ENCODE data around the gene KRT35.

DNA sequence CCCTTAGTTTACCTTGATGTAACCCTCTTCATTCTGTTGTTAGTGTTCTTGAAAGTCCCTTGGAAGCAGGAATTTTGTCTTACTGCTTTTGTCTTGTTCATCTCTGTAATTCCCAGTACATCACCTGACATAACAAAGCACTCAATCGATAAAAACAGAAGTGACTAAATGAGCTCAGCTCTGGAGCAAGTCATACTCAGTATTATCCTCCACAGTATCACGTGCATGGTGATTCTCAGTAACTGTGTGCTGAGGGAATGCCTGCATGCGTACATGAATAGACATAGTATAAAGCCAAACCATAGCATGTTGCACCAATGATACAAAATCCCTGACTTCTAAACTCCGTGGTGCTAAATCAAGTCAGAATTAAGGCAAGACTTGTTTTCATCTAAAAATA, 47.4 kb downstream of the KRT35 start:
- TF ChIP-seq, protein P1, sequence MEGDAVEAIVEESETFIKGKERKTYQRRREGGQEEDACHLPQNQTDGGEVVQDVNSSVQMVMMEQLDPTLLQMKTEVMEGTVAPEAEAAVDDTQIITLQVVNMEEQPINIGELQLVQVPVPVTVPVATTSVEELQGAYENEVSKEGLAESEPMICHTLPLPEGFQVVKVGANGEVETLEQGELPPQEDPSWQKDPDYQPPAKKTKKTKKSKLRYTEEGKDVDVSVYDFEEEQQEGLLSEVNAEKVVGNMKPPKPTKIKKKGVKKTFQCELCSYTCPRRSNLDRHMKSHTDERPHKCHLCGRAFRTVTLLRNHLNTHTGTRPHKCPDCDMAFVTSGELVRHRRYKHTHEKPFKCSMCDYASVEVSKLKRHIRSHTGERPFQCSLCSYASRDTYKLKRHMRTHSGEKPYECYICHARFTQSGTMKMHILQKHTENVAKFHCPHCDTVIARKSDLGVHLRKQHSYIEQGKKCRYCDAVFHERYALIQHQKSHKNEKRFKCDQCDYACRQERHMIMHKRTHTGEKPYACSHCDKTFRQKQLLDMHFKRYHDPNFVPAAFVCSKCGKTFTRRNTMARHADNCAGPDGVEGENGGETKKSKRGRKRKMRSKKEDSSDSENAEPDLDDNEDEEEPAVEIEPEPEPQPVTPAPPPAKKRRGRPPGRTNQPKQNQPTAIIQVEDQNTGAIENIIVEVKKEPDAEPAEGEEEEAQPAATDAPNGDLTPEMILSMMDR (IDR thresholded peaks at IDR 0.05) = no peak
- TF ChIP-seq EP300 (IDR thresholded peaks at IDR 0.05) = no peak
